CD14-positive monocyte (primary cell): ENCODE measurements around the gene GABBR2. TPM values are rescaled to one million over a fixed set of nuclear protein-coding genes. Genes with fewer than 3 reads are reported as not detected.
A peak's percentile ranks its signal among the peaks of the same experiment; 100 is the strongest.
"Not testable (repeated sequence)": the region's sequence is repeated elsewhere in the genome, so short reads cannot be mapped to it uniquely, and the experiment has no call there.

Source experiments
- DNase-seq, 3 donors: peaks; one replicate each; pipeline ENCODE4 v3.0.0-alpha.2; 2011 to 2022
- H2AFZ ChIP-seq: 2 replicates; pipeline ENCODE4 v1.6.0; 2012; ENCODE audit warnings: mild to moderate bottlenecking, low read depth, low read length, inconsistent platforms; ENCODE audit not compliant: insufficient read depth, poor library complexity, severe bottlenecking
- H3K27ac ChIP-seq, 2 donors: 1 replicate in 1 of 2; 2 replicates in 1 of 2; pipeline ENCODE4 v1.5.1; 2012 to 2013; ENCODE audit warnings: low read length in 2 of 2, control low read depth in 1 of 2, inconsistent platforms in 1 of 2, low read depth in 1 of 2, mild to moderate bottlenecking in 1 of 2
- H3K27me3 ChIP-seq, 2 donors: one replicate each; pipeline versions ENCODE4 v1.6.0 to v1.6.1; 2011 to 2013; ENCODE audit warnings: low read length in 2 of 2; ENCODE audit not compliant: control insufficient read depth in 2 of 2, insufficient read depth in 2 of 2
- H3K36me3 ChIP-seq, 2 donors: replicated peaks in 1 of 2; 1 replicate in 1 of 2; 2 replicates in 1 of 2; pipeline versions ENCODE4 v1.5.1 to v1.6.1; 2012 to 2013; ENCODE audit warnings: low read length in 2 of 2, control low read depth in 1 of 2, inconsistent platforms in 1 of 2, mild to moderate bottlenecking in 1 of 2; ENCODE audit not compliant: insufficient read depth in 2 of 2, control insufficient read depth in 1 of 2
- H3K4me1 ChIP-seq, 2 donors: 1 replicate in 1 of 2; 2 replicates in 1 of 2; pipeline versions ENCODE4 v1.5.1 to v1.6.1; 2012 to 2013; ENCODE audit warnings: low read length in 2 of 2, control low read depth in 1 of 2, inconsistent platforms in 1 of 2, mild to moderate bottlenecking in 1 of 2, moderate library complexity in 1 of 2; ENCODE audit not compliant: insufficient read depth in 2 of 2, control insufficient read depth in 1 of 2
- H3K4me2 ChIP-seq: replicated peaks from 2 replicates; pipeline ENCODE3; 2012; ENCODE audit warnings: low read length, moderate library complexity, mild to moderate bottlenecking; ENCODE audit not compliant: poor library complexity, severe bottlenecking; ENCODE audit errors: extremely low read depth
- H3K4me3 ChIP-seq, 3 experiments: fragments of 200-600 bp in 1 of 3; sonication (generic) in 1 of 3; replicated peaks in 1 of 3; 1 replicate in 2 of 3; 2 replicates in 1 of 3; pipeline ENCODE4 v1.5.1; 2011 to 2013; ENCODE audit warnings: low read length in 3 of 3, mild to moderate bottlenecking in 3 of 3, control low read depth in 2 of 3, low read depth in 2 of 3, inconsistent platforms in 1 of 3, moderate library complexity in 1 of 3
- H3K79me2 ChIP-seq: 2 replicates; pipeline ENCODE4 v1.6.0; 2012; ENCODE audit warnings: mild to moderate bottlenecking, control low read depth, inconsistent platforms, low read length, moderate library complexity; ENCODE audit not compliant: insufficient read depth
- H3K9ac ChIP-seq: 2 replicates; pipeline ENCODE4 v1.6.0; 2017; ENCODE audit warnings: low read length, mild to moderate bottlenecking; ENCODE audit not compliant: insufficient read depth, poor library complexity, severe bottlenecking
- H3K9me3 ChIP-seq, 2 donors: replicated peaks in 1 of 2; 1 replicate in 1 of 2; 2 replicates in 1 of 2; pipeline versions ENCODE4 v1.5.1 to v1.6.1; 2012 to 2013; ENCODE audit warnings: low read length in 2 of 2, control low read depth in 1 of 2; ENCODE audit not compliant: control insufficient read depth in 1 of 2, insufficient read depth in 1 of 2
- H4K20me1 ChIP-seq: 2 replicates; pipeline ENCODE4 v1.6.0; 2012; ENCODE audit warnings: mild to moderate bottlenecking, low read length, control low read depth, moderate library complexity; ENCODE audit not compliant: insufficient read depth
- H3K27ac Mint-ChIP-seq, 7 donors: one replicate each; pipeline ENCODE4 v1.8.0; 2020; ENCODE audit warnings: mild to moderate bottlenecking in 7 of 7, mixed read lengths in 7 of 7, moderate library complexity in 6 of 7, inconsistent platforms in 2 of 7
- H3K27me3 Mint-ChIP-seq, 3 donors: one replicate each; pipeline ENCODE4 v1.8.0; 2021 to 2022; ENCODE audit warnings: low read depth in 3 of 3, mild to moderate bottlenecking in 3 of 3, mixed read lengths in 3 of 3, moderate library complexity in 3 of 3, inconsistent platforms in 1 of 3
- H3K36me3 Mint-ChIP-seq, 2 donors: one replicate each; pipeline ENCODE4 v1.8.0; 2020; ENCODE audit warnings: mixed read lengths in 2 of 2, inconsistent platforms in 1 of 2, mild to moderate bottlenecking in 1 of 2
- H3K4me1 Mint-ChIP-seq: one replicate; pipeline ENCODE4 v1.8.0; 2020; ENCODE audit warnings: mild to moderate bottlenecking, mixed read lengths
- H3K4me3 Mint-ChIP-seq, 2 donors: one replicate each; pipeline ENCODE4 v1.8.0; 2020; ENCODE audit warnings: mild to moderate bottlenecking in 2 of 2, mixed read lengths in 2 of 2, moderate library complexity in 1 of 2
- H3K9me3 Mint-ChIP-seq, 7 donors: one replicate each; pipeline ENCODE4 v1.8.0; 2020 to 2022; ENCODE audit warnings: mixed read lengths in 7 of 7, mild to moderate bottlenecking in 6 of 7, moderate library complexity in 6 of 7, inconsistent platforms in 2 of 7
- WGBS: methylation state at CpG from one replicate; pipeline ENCODE4 v1.1.5; 2013; ENCODE audit warnings: missing lambda C conversion rate; ENCODE audit not compliant: insufficient coverage; 5-methylcytosine and 5-hydroxymethylcytosine counted together
- intact Hi-C, 2 donors: fragments of 100-400 bp; cut with micrococcal nuclease; formaldehyde crosslinking; loops; one replicate each; pipeline versions ENCODE4 v1.15.0 to v1.15.1; 2023
- polyA plus RNA-seq, 3 donors: library from polyadenylated mRNA; depleted of rRNA in 1 of 3; unstranded in 2 of 3; stranded (reverse) in 1 of 3; fragments of 300-500 nt in 2 of 3; fragments of >200 nt in 1 of 3; fragmentation: Illumina TruSeq in 2 of 3; gene quantifications; 1 replicate in 2 of 3; 2 replicates in 1 of 3; pipeline ENCODE4 v1.2.3, GENCODE V29; 2012 to 2021
- TF ChIP-seq, protein P1 (sequence below): fragments of 200-600 bp; IDR thresholded peaks from one replicate; pipeline ENCODE4 v1.8.0; 2022; ENCODE audit warnings: antibody characterized with exemption, mild to moderate bottlenecking

Gene GABBR2
- polyA plus RNA-seq, 3 donors, result not detected

DNA sequence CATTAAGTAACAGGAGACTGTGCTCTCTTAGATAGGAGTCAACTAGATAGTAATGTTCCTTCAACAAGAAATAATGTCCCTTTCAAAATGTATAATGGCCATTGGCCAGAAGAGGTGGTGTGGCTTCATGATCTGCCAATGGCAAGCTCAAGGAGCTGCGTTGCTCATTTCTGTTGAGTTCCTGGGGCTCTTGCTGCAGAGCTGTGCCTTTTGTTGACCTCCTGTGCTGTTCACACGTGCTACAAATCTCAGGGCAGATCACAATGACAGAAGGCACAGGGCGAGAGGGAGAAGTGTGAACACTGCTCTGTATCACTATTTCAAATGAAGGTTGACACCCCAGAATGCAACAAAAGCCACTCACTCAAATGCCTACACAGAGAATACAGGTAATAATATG lies 437.3 kb downstream of the GABBR2 start:
- Histone ChIP-seq H3K9me3 (no peaks in the 10 kb centered on the region), H3K27ac (no peak overlapping the region), H2AFZ (peak overlapping the region; percentile 21), H3K4me3 (no peak overlapping the region), H3K27me3 (peaks cover 0 to 3% of the 10 kb centered on the region in 2 donors), H3K4me1 (no peaks in the 10 kb centered on the region), H3K9ac (no peak overlapping the region), H4K20me1 (no peaks in the 10 kb centered on the region), H3K79me2 (no peaks in the 10 kb centered on the region), H3K36me3 (no peaks in the 10 kb centered on the region), H3K4me2 (no peak overlapping the region)
- Mint-ChIP-seq H3K4me3 (no peak overlapping the region), H3K9me3 (peaks cover 0 to 2% (median 0%) of the 10 kb centered on the region in 7 donors), H3K27ac (no peak overlapping the region), H3K36me3 (no peaks in the 10 kb centered on the region), H3K4me1 (no peaks in the 10 kb centered on the region), H3K27me3 (peaks cover 8 to 15% (median 13%) of the 10 kb centered on the region in 3 donors)
- DNase-seq, result no peak
- 71% methylated on average over 2 of the region's 3 CpGs for WGBS
- TF ChIP-seq, protein P1, sequence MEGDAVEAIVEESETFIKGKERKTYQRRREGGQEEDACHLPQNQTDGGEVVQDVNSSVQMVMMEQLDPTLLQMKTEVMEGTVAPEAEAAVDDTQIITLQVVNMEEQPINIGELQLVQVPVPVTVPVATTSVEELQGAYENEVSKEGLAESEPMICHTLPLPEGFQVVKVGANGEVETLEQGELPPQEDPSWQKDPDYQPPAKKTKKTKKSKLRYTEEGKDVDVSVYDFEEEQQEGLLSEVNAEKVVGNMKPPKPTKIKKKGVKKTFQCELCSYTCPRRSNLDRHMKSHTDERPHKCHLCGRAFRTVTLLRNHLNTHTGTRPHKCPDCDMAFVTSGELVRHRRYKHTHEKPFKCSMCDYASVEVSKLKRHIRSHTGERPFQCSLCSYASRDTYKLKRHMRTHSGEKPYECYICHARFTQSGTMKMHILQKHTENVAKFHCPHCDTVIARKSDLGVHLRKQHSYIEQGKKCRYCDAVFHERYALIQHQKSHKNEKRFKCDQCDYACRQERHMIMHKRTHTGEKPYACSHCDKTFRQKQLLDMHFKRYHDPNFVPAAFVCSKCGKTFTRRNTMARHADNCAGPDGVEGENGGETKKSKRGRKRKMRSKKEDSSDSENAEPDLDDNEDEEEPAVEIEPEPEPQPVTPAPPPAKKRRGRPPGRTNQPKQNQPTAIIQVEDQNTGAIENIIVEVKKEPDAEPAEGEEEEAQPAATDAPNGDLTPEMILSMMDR, result no peak
- intact Hi-C loops, result no loop called here

DNA sequence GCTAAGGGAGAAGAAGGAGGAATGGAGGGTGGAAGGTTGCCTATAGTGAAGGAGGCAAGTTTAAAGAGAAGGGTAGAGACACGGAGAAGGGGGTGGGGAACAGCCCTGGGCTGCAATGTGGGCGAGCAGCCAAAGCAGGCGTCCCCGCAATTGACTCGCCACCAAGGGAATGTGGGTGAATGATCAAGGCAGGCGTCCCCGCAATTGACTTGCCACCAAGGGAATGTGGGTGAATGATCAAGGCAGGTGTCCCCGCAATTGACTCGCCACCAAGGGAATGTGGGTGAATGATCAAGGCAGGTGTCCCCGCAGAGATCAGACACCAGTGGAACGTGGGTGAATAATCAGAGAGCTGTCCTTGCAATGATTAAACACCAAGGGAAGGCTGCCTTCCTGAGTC lies 438.5 kb downstream of the GABBR2 start:
- H3K9me3 ChIP-seq, H3K4me3 Mint-ChIP-seq, H2AFZ ChIP-seq, H3K4me1 ChIP-seq, H3K27me3 ChIP-seq, H3K27ac Mint-ChIP-seq, H4K20me1 ChIP-seq, H3K4me1 Mint-ChIP-seq, H3K79me2 ChIP-seq, H3K9me3 Mint-ChIP-seq, H3K36me3 ChIP-seq, DNase-seq, H3K36me3 Mint-ChIP-seq, H3K27ac ChIP-seq, H3K4me3 ChIP-seq, intact Hi-C loops, H3K4me2 ChIP-seq, H3K9ac ChIP-seq: not testable (repeated sequence)
- peaks cover 5 to 15% (median 13%) of the 10 kb centered on the region in 3 donors for H3K27me3 Mint-ChIP-seq
- 94% methylated on average over 10 of the region's 11 CpGs for WGBS

GRCh38 chr9:98269652-98270051 lies 439.1 kb downstream of the GABBR2 start:
- peaks cover 5 to 15% (median 12%) of the 10 kb centered on the region in 3 donors for H3K27me3 Mint-ChIP-seq
- intact Hi-C loops, result loop anchor here in 1 of 2 donors (5.0 kb wide), 1 partner anchor 197 kb away; no protein-coding TSS in a partner anchor
- H3K4me1 Mint-ChIP-seq, H3K79me2 ChIP-seq, H3K4me3 ChIP-seq, H3K27ac ChIP-seq, H3K4me1 ChIP-seq, H3K4me3 Mint-ChIP-seq, H3K9me3 Mint-ChIP-seq, H3K36me3 Mint-ChIP-seq, H3K27me3 ChIP-seq, H3K9ac ChIP-seq, H3K36me3 ChIP-seq, DNase-seq, H2AFZ ChIP-seq, H3K9me3 ChIP-seq, H3K27ac Mint-ChIP-seq, H3K4me2 ChIP-seq, H4K20me1 ChIP-seq: not testable (repeated sequence)
- 77% methylated on average over 10 of the region's 10 CpGs for WGBS

DNA sequence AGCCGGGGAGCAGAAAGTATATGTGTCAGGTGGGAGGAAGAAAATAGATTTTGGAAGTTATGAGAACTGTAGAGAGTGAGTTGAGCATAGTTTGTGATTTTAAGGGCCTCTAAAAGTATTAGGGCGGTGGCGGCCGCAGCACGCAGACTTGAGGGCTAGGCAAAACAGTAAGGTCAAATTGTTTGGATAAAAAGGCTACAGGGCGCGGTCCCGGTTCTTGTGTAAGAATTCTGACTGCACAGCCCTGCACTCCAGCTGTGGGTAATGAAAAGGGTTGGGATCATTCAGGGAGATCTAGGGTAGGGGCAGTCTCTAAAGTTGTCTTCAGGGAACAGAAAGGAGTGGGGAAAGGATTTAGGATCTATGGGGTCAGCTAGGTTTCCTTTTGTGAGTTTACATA lies 441.2 kb downstream of the GABBR2 start:
- H3K79me2 ChIP-seq, H3K9me3 ChIP-seq, H3K27ac Mint-ChIP-seq, DNase-seq, H3K4me1 ChIP-seq, H4K20me1 ChIP-seq, H3K27ac ChIP-seq, H2AFZ ChIP-seq, H3K36me3 ChIP-seq, H3K4me1 Mint-ChIP-seq, H3K27me3 ChIP-seq, H3K9ac ChIP-seq, H3K4me2 ChIP-seq, H3K4me3 Mint-ChIP-seq, H3K9me3 Mint-ChIP-seq, H3K4me3 ChIP-seq, H3K36me3 Mint-ChIP-seq: not testable (repeated sequence)
- H3K27me3 Mint-ChIP-seq, result peaks cover 5 to 15% (median 12%) of the 10 kb centered on the region in 3 donors
- 100% methylated on average over 6 of the region's 8 CpGs for WGBS
- intact Hi-C loops, result loop anchor here in 1 of 2 donors (5.0 kb wide), 1 partner anchor 195 kb away; no protein-coding TSS in a partner anchor
